Mesodermal cell (in vitro differentiated cells): ENCODE data around the gene MPND.

Experiments used
- H3K27ac ChIP-seq: 2 replicates; pipeline ENCODE4 v1.7.0; 2013; ENCODE audit warnings: mild to moderate bottlenecking, low read depth, low read length, moderate library complexity; ENCODE audit not compliant: severe bottlenecking
- H3K36me3 ChIP-seq: 2 replicates; pipeline ENCODE4 v1.7.1; 2013; ENCODE audit warnings: mild to moderate bottlenecking, low read length, moderate library complexity; ENCODE audit not compliant: control insufficient read depth, insufficient read depth
- H3K4me1 ChIP-seq: one replicate; pipeline ENCODE4 v1.7.1; 2013; ENCODE audit warnings: mild to moderate bottlenecking, low read length; ENCODE audit not compliant: insufficient read depth, control insufficient read depth, poor library complexity, severe bottlenecking
- H3K4me3 ChIP-seq: 2 replicates; pipeline ENCODE4 v1.7.0; 2013; ENCODE audit warnings: low read length, control low read depth, mild to moderate bottlenecking; ENCODE audit not compliant: insufficient read depth, poor library complexity, severe bottlenecking; ENCODE audit errors: extremely low read depth
- H3K9me3 ChIP-seq: 2 replicates; pipeline ENCODE4 v1.7.1; 2013; ENCODE audit warnings: mild to moderate bottlenecking, low read length, moderate library complexity; ENCODE audit not compliant: control insufficient read depth
- WGBS, 2 experiments: methylation state at CpG; one replicate each; pipeline ENCODE4 v1.1.5; 2013; ENCODE audit warnings: missing lambda C conversion rate in 2 of 2; ENCODE audit not compliant: insufficient coverage in 2 of 2; 5-methylcytosine and 5-hydroxymethylcytosine counted together

The MPND gene

GRCh38 chr19:4304538-4305256 lies 38.7 kb upstream of the MPND start, which contains the start of gene FSD1:
Gene FSD1 (plus strand): TSS chr19:4304598. CDS start chr19:4304747, 149 bp downstream.
- Histone ChIP-seq H3K27ac (no peak within 1 kb of the TSS), H3K4me1 (no peaks in the 10 kb centered on the region), H3K9me3 (no peaks in the 10 kb centered on the region), H3K4me3 (peak within 1 kb of the TSS; percentile 44), H3K36me3 (peaks cover 20% of the 10 kb centered on the region)
- WGBS, 2 experiments, result 3% methylated on average over 23 of the region's 63 CpGs; no CpG with 5 or more reads in 1 of the 2 experiments

DNA sequence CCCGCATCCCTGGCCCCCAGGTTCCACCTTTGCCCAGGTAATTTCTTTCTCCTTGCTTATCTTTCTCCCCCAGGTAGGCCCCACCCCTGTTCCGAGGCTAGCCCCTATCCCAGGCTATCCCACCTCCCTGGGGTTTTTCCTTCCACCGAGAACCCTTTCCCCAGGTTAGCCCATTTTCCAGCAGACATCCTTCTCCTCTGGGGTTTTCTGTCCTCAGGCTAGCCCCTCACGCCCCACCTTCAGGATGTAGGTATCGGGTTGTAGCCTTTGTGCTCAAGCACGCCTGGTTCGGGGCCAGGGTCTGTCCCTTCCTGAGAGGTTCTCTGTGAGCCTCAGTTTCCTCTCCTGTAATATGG lies 38.1 kb upstream of the MPND start:
- Histone ChIP-seq H3K27ac (no peak overlapping the region), H3K4me3 (peak overlapping the region; percentile 44), H3K4me1 (no peaks in the 10 kb centered on the region), H3K36me3 (peaks cover 24% of the 10 kb centered on the region), H3K9me3 (no peaks in the 10 kb centered on the region)
- 90 to 98% methylated on average over 6 of the region's 7 CpGs for WGBS, 2 experiments

DNA sequence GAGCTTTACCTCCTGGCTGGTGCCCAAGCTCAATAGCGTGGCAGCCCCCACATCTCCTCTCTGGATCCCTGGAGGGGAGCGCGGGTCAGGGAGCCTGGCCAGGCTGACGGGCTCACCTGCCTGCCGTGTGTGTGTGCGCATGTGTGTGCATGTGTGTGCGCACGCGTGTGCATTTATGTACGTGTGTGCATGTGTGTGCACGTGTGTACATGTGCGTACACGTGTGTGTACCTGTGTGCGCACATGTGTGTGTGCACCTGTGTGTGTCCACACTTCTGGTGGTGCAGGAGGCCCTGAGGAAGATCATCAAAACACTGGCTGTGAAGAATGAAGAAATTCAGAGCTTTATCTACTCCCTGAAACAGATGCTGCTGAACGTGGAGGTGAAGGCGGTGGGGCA lies 37.7 kb upstream of the MPND start:
- Histone ChIP-seq H3K4me1 (no peaks in the 10 kb centered on the region), H3K4me3 (peak overlapping the region; percentile 44), H3K36me3 (peaks cover 29% of the 10 kb centered on the region), H3K9me3 (no peaks in the 10 kb centered on the region), H3K27ac (no peak overlapping the region)
- WGBS, 2 experiments, result 94 to 95% methylated on average over 15 to 16 of the region's 16 CpGs

DNA sequence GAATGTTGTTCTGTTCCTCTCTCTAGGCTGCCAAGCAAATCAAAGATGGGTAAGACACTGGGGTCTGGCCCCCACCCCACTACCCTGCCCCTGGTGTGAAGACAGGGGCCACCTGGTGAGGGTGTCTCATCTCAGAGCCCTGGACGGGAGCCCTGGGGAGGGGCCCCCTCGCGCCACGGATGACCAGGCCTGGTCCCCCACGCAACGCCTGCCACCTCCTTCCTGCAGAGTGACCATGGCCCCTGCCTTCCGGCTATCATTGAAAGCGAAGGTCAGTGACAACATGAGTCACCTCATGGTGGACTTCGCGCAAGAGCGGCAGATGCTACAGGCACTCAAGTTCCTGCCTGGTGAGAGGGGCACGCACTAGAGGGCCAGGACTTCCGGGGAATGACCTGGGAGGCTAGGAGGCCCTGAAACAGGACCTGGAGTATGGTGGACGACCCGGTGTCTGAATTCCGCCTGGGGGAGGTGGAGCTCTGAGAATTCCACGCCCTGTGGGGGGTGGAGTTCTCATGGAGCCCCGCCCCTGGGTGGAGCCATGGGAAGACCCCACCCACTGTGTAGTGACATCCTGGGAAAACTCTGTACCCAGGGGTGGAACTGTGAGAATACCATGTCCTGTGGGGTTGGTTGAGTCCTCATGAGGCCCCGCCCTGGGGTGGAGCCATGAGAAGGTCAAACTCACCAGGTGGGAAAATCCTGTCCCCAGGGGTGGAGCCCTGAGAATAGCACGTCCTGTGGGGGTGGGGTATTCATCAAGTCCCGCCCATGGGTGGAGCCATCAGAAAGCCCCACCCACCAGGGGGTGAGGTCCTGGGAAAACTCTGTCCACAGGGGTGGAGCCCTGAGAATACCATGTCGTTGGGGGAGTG lies 32.9 kb upstream of the MPND start:
- no peak overlapping the region for H3K4me3 ChIP-seq
- peaks cover 50% of the 10 kb centered on the region for H3K36me3 ChIP-seq
- WGBS, 2 experiments, result 95 to 98% methylated on average over 20 to 22 of the region's 22 CpGs
- no peaks in the 10 kb centered on the region for H3K9me3 ChIP-seq
- H3K27ac ChIP-seq, result no peak overlapping the region
- H3K4me1 ChIP-seq, result no peaks in the 10 kb centered on the region

DNA sequence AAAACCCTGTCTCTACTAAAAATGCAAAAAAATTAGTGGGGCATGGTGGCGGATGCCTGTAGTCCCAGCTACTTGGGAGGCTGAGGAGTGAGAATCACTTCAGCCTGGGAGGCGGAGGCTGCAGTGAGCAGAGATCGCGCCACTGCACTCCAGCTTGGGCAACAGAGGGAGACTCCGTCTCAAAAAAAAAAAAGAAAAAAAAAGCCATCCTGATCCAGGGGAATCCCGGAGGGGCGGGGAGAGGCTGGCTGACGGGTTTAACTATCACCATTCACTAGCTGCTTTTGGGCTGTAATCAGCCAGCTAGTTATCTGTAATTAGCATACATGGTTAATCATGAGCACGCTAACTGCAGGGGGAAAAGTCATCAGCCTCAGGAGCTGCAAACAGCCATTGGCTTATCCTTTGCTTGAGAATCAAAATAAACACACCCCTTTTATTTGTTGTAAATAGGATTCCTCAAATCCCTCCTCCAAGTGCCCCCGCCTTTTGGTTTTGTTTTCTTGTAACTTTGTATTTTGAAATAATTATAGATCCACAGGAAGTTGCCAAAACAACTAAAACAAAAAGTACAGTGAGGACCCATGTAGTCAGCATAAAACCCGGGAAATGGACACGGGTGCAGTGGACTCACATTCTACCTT lies 29.4 kb upstream of the MPND start:
- no peaks in the 10 kb centered on the region for H3K4me1 ChIP-seq
- WGBS, 2 experiments, result 94 to 95% methylated on average over 9 of the region's 12 CpGs
- H3K27ac ChIP-seq, result no peak overlapping the region

GRCh38 chr19:4316956-4317355 lies 26.4 kb upstream of the MPND start:
- H3K4me3 ChIP-seq, result no peak overlapping the region
- H3K36me3 ChIP-seq, result peaks cover 40% of the 10 kb centered on the region
- no peak overlapping the region for H3K27ac ChIP-seq
- H3K9me3 ChIP-seq, result peaks cover 9% of the 10 kb centered on the region
- WGBS, 2 experiments, result 90 to 99% methylated on average over 9 of the region's 9 CpGs
- no peaks in the 10 kb centered on the region for H3K4me1 ChIP-seq

More for the DNA sequence above, 29.4 kb upstream of the MPND start:
- Histone ChIP-seq H3K36me3 (peaks cover 63% of the 10 kb centered on the region), H3K9me3 (no peaks in the 10 kb centered on the region), H3K4me3 (no peak overlapping the region)

DNA sequence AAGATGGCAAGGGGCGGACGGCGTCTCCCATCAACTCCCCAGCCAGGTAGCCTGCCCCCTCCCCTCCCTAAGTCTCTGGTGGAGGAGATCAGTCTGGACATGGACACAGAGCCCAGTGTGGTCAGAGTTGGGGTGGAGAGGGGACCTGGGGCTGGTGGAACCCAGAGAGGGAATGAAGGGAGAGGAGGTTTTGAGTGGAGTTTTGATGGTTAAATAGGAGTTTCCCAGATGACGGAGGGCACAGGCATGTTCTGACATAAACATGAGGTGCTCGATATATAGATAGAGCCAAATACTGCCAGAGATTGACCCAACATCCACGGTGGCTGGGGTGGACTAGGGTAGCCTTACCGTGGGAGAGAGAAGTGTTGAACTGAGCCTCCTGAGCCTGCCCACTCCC lies 24.9 kb upstream of the MPND start:
- Histone ChIP-seq H3K4me1 (no peaks in the 10 kb centered on the region), H3K36me3 (peaks cover 32% of the 10 kb centered on the region), H3K9me3 (peaks cover 9% of the 10 kb centered on the region), H3K27ac (no peak overlapping the region), H3K4me3 (no peak overlapping the region)
- 94 to 96% methylated on average over 4 of the region's 7 CpGs for WGBS, 2 experiments

DNA sequence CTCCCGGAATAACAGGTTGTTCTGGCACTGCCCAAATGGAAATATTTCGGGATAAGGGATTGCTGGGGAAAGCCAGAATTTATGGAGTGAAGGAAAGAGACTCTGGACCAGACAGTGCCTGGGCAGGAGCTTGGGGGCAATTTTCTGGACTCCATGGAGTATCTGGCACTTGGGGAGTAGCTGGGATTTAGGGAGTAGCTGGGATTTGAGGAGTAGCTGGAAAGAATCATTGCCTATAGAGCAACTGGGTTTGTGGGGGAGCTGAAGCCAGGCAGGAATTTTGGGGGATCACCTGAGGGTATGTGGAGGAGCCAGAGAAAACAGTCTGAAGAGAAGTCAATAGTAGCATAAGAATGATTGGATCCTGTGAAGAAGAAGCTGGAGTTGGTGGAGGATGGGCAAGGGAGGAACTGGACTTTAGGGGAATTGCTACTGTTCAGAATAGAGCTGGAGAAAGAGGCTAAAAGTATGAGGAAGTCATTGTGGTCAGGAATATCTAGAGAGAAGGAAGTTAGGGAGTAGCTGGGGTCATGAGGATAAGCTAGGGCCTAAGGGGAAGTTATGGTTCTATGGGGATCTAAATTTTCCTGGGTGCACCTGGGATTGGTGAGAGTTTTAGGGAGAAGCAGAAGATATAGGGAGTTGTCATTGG lies 24.2 kb upstream of the MPND start:
- Histone ChIP-seq H3K36me3 (peaks cover 32% of the 10 kb centered on the region), H3K9me3 (peaks cover 9% of the 10 kb centered on the region), H3K27ac (no peak overlapping the region), H3K4me3 (no peak overlapping the region), H3K4me1 (no peaks in the 10 kb centered on the region)
- WGBS, 2 experiments, result 97 to 100% methylated on average over 2 of the region's 2 CpGs

DNA sequence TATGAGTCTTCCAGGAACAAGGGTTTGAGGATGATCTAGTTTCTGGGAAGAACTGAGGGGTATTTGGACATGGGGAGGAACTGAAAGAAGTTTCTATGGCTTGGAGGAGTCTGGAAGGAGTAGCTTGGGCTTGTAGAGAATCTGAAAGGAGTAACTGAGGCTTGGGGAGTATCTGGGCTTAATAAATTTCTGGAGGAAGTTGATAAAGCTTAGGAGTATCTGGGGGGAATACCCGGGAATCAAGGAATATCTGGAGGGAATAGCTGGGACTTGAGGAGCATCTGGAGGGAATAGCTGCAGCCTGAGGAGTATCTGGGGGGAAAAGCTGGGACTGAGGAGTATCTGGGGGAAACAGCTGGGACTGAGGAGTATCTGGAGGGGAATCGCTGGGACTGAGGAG lies 22.9 kb upstream of the MPND start:
- Histone ChIP-seq H3K4me3 (no peak overlapping the region), H3K4me1 (no peaks in the 10 kb centered on the region), H3K36me3 (peaks cover 28% of the 10 kb centered on the region), H3K9me3 (peaks cover 9% of the 10 kb centered on the region), H3K27ac (no peak overlapping the region)
- 96% methylated on average over 2 of the region's 2 CpGs for WGBS, 2 experiments

- WGBS, 2 experiments, result 94 to 95% methylated on average over 23 to 30 of the region's 37 CpGs
- no peak overlapping the region for H3K27ac ChIP-seq
- no peak overlapping the region for H3K4me3 ChIP-seq
- peaks cover 2% of the 10 kb centered on the region for H3K4me1 ChIP-seq
- H3K9me3 ChIP-seq, result peaks cover 9% of the 10 kb centered on the region
- peaks cover 9% of the 10 kb centered on the region for H3K36me3 ChIP-seq
These were observed 20.3 kb upstream of the MPND start for GRCh38 chr19:4322942-4323665.
